T-helper 2 cell treated with Interferon-gamma antibody and Interleukin-4, amounts not matched to agents 5 μg/mL and 100 μg/mL, for 36 hours (primary cell): ENCODE data around the gene ZNF581.
A peak's percentile ranks its signal among the peaks of the same experiment; 100 is the strongest.

ENCODE experiments used
- DNase-seq: peaks from one replicate; pipeline ENCODE4 v3.0.0; 2021; ENCODE audit warnings: low spot score
- H3K27ac Mint-ChIP-seq: one replicate; pipeline ENCODE4 v1.8.0; 2021; ENCODE audit warnings: mild to moderate bottlenecking, mixed read lengths
- H3K27me3 Mint-ChIP-seq: one replicate; pipeline ENCODE4 v1.8.0; 2021; ENCODE audit warnings: low read depth, mixed read lengths
- H3K36me3 Mint-ChIP-seq: one replicate; pipeline ENCODE4 v1.8.0; 2021; ENCODE audit warnings: low read depth, mixed read lengths
- H3K4me1 Mint-ChIP-seq: one replicate; pipeline ENCODE4 v1.8.0; 2021; ENCODE audit warnings: low read depth, mixed read lengths
- H3K4me3 Mint-ChIP-seq: one replicate; pipeline ENCODE4 v1.8.0; 2022; ENCODE audit warnings: mild to moderate bottlenecking, moderate library complexity, mixed read lengths
- H3K9me3 Mint-ChIP-seq: one replicate; pipeline ENCODE4 v1.8.0; 2021; ENCODE audit warnings: mixed read lengths

The ZNF581 gene

DNA sequence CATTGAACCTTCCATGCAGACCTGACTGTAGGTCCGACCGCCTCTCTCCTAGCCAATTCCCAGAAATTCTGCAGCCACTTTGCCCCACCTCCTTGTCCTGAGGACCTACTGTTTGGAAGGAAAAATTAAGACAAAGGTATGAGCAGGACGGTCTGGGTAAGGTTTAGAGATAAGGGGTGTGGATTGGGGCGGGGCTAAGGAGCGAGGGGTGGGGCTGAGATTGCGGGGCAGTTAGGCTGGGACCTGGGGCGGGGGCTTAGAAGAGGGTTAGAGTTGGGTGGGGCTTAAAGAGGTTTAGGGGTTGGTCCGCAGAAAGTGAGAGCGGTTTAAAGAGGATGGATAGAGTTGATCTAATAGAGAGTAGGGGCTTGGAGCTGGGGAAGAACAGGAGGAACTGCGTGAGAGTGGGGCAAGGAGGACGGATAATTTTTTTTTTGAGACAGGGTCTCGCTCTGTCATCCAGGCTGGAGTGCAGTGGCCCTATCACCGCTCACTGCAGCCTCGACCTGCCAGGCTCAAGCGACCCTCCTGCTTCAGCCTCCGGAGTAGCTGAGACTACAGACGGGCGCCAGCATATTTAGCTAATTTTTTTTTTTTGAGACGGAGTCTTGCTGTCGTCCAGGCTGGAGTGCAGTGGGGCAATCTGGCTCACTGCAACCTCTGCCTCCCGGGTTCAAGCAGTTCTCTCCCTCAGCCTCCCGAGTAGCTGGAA, 39.7 kb upstream of the ZNF581 start:
- Mint-ChIP-seq H3K27me3 (no peaks in the 10 kb centered on the region), H3K4me3 (peak overlapping the region; percentile 47), H3K36me3 (peaks cover 22% of the 10 kb centered on the region), H3K4me1 (peaks cover 40% of the 10 kb centered on the region), H3K9me3 (no peaks in the 10 kb centered on the region), H3K27ac (no peak overlapping the region)
- no peak for DNase-seq

DNA sequence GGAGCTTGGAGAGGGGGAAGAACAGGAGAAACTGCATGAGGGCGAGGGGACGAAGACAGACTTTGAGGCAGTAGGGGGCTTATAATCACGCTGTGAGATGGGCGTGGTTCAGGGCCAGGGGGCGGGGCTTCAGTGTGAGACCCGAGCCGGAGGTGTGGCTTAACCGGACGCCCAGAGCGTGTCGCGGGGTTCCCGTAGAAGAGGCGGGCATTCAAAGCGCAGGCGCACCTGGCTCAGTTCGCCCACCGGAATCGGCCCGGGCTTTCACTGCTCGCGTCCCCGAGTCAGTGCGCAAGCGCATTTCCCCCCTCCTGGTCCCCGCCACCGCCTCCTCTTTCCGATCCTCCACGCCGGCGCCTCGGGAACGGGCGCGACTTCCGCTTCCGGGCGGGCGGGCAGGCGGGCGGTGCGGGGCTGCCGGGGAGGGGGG, 38.2 kb upstream of the ZNF581 start:
- Mint-ChIP-seq H3K27ac (peak overlapping the region; percentile 95), H3K36me3 (peaks cover 30% of the 10 kb centered on the region), H3K27me3 (no peaks in the 10 kb centered on the region), H3K9me3 (no peaks in the 10 kb centered on the region), H3K4me3 (peak overlapping the region; percentile 83), H3K4me1 (peaks cover 38% of the 10 kb centered on the region)
- DNase-seq, result peak; percentile 100

DNA sequence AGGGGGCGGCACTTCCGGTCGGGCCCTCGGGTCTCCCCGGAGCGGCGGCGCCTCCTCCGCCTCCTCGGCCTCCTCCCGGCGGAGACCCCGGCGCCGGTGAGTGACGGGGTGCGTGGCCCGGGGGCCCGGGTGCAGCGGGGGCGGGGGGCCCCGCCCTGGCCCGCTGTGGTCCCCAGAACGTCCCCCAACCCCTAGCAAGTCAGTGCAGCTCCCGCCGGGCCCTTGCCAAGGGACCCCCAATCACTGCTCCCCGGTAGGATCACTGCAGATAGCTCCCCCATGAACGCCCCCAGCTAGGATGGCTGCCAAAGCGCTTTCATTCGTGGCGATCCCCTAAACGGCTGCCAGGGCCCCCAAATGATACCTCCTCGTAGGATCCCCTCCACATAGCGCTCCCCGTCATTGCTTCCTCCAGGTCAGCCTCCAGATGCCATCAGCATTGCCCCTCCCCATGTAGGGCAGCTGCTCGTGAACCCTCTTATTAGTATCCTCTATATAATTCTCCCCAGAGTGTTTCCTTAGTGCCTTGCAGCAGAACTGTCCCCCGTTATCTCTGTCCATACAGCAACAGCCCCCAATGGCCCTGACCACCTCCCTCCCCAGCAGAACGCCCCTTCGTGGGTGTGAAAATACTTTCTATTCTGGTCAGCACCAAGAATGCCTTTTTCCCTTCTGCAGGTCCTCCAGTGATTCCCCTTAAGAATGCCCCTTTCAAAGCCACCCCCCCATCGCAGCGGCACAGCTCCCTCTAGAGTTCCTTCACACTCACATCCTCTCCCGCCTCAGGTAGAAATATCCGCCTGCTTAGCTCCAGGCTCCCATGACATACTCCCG, 37.6 kb upstream of the ZNF581 start, which contains the start of gene ZNF865:
Gene ZNF865, plus strand, starts transcription at position 11 of the 834 bp plus-strand sequence. CDS start 7,972 bp downstream, outside the sequence.
- peak within 1 kb of the TSS; percentile 93 for H3K4me3 Mint-ChIP-seq
- peaks cover 34% of the 10 kb centered on the region for H3K36me3 Mint-ChIP-seq
- peak; percentile 71 for DNase-seq
- H3K9me3 Mint-ChIP-seq, result no peaks in the 10 kb centered on the region
- H3K4me1 Mint-ChIP-seq, result peaks cover 40% of the 10 kb centered on the region
- peak within 1 kb of the TSS; percentile 95 for H3K27ac Mint-ChIP-seq
- no peaks in the 10 kb centered on the region for H3K27me3 Mint-ChIP-seq

DNA sequence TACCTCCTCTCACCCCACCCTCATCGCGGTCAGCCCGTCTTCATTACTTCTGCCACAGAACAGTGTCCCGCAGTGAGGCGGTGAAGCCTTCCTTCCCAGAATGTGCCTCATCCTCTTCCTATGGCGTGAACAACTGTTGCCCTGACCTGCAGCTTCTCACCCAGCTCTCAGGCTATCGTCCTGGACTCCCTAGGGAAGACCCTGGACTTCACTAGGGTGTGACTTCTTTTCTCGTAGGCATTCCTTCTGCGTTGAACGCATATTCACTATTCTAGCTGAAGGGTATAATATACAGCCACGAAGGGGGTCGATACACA, 37.0 kb upstream of the ZNF581 start:
- H3K4me1 Mint-ChIP-seq, result peaks cover 34% of the 10 kb centered on the region
- H3K9me3 Mint-ChIP-seq, result no peaks in the 10 kb centered on the region
- H3K27me3 Mint-ChIP-seq, result no peaks in the 10 kb centered on the region
- H3K4me3 Mint-ChIP-seq, result peak overlapping the region; percentile 93
- no peak for DNase-seq
- H3K27ac Mint-ChIP-seq, result peak overlapping the region; percentile 94
- peaks cover 35% of the 10 kb centered on the region for H3K36me3 Mint-ChIP-seq

DNA sequence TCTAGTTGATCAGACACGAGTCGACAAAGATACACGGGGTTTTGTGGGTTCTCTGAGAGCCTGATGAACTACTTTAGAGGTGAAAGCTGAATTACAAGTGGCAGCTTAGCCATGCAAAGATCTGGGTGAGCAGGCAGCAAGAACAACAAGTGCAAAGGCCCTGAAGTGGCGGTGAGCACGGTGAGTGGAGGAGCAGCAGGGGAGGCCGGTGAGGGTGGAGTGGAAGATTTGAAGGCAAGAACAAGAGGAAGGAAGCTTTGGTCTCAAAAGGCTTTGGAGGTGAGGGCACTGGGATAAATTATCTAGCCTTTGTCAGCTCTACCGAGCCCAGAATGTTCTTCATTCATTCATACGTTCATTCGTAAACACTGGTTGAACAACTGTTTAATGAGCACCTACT, 36.6 kb upstream of the ZNF581 start:
- Mint-ChIP-seq H3K36me3 (peaks cover 35% of the 10 kb centered on the region), H3K4me1 (peaks cover 31% of the 10 kb centered on the region)

DNA sequence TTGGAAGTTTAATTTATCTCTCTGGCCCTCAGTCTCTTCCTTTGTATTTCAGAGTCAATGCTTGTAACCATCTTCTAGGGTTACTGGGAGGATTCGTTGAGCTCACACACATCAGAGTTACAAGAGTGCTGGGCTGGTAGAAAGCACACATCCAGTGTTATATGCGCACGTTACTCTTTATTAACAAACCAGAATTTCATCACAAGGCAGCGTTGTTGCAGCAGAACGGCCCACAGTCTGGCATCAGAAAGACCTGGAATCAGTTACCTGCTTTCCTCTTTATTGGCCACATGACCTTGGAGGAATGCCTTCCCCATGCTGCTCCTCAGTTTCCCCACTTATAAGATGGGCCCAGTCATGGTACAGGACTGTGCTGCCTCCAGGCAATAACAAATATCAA, 34.1 kb upstream of the ZNF581 start:
- Mint-ChIP-seq H3K27me3 (no peaks in the 10 kb centered on the region), H3K4me1 (peaks cover 26% of the 10 kb centered on the region), H3K4me3 (no peak overlapping the region), H3K36me3 (peaks cover 33% of the 10 kb centered on the region), H3K9me3 (no peaks in the 10 kb centered on the region), H3K27ac (no peak overlapping the region)
- no peak for DNase-seq

More for the DNA sequence above, 36.6 kb upstream of the ZNF581 start:
- Mint-ChIP-seq H3K27me3 (no peaks in the 10 kb centered on the region), H3K9me3 (no peaks in the 10 kb centered on the region), H3K4me3 (peak overlapping the region; percentile 93), H3K27ac (peak overlapping the region; percentile 12)
- DNase-seq, result no peak

DNA sequence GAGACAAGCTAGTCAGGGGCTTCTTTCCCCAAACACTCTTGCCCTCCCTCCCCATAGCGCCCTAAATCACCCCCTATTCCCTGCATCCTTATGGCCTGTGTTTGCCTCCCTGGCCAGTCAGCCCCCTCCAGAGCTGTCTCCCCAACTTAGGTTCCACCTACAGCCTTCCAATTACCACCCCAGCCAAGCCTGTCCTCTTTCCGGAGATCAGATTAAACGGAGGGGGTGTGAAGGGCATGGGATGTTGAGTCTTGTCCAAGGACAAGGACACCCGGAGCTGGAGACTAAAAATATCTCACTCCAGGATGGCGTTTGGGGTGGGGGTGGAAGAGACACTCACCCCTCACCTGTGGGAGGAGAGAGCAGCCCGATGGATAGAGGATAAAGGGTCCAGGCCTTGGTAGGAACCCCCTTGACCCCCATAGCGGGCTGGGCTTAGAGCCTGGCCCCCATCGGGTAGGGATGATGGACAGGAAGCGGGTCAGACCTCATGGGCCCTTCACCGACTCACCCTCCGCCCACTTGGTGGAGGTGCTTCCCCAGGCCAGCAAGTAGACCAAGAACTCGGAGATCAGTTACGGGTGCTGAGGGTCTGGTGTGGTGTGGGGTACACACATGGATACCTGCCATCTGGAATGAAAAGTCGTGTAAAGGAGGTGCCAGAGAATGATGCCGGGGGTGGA, 32.0 kb upstream of the ZNF581 start:
- H3K4me3 Mint-ChIP-seq, result no peak overlapping the region
- peaks cover 16% of the 10 kb centered on the region for H3K4me1 Mint-ChIP-seq
- peaks cover 33% of the 10 kb centered on the region for H3K36me3 Mint-ChIP-seq

DNA sequence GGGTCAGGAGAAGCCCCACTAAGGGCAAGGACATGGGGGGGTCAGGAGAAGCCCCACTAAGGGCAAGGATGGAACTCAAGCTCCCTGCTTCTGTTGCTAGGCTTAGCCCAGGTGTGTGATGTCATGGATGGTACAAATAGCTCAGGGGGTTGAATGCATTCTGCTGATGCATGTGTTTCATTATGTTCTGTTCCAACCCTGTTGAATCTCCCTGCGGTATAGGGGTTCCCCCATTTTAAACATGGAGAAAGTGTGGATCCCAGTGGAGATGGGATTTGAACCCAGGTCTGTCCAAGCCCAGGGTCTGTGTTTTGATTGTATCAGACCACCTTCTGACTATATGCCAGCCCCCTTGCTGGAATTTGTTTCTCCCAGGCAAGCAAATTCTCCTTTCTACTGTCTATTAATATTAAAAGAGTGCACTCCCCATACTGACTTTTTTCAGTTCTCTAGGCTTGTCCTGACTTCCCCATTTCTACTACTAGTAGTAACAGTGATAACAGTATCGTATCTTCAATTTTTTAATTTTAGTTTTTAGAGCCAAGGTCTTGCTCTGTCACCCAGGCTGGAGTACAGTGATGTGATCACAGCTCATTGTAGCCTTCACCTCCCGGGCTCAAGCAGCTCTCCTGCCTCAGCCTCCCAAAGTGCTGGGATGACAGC, 31.3 kb upstream of the ZNF581 start:
- H3K9me3 Mint-ChIP-seq, result no peaks in the 10 kb centered on the region
- H3K27ac Mint-ChIP-seq, result no peak overlapping the region
- H3K4me3 Mint-ChIP-seq, result no peak overlapping the region
- peaks cover 9% of the 10 kb centered on the region for H3K4me1 Mint-ChIP-seq
- H3K27me3 Mint-ChIP-seq, result no peaks in the 10 kb centered on the region
- no peak for DNase-seq
- H3K36me3 Mint-ChIP-seq, result peaks cover 31% of the 10 kb centered on the region

More for the DNA sequence above, 32.0 kb upstream of the ZNF581 start:
- H3K27ac Mint-ChIP-seq, result peak overlapping the region; percentile 27
- no peaks in the 10 kb centered on the region for H3K9me3 Mint-ChIP-seq
- H3K27me3 Mint-ChIP-seq, result no peaks in the 10 kb centered on the region
- no peak for DNase-seq

DNA sequence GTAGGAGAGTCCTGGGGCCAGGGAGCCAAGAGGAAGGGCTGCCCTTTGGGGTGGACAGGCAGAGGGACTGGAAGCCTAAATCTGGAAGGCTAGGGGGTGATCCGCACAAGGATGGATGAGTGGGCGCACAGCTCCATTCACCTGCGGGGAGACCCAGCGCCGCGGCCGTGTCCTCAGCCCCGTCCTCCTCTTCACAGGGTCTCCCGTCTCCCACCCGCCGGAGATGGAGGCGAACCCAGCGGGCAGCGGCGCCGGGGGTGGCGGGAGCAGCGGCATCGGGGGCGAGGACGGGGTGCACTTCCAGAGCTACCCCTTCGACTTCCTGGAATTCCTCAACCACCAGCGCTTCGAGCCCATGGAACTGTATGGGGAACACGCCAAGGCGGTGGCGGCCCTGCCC, 30.1 kb upstream of the ZNF581 start:
- H3K27ac Mint-ChIP-seq, result no peak overlapping the region

DNA sequence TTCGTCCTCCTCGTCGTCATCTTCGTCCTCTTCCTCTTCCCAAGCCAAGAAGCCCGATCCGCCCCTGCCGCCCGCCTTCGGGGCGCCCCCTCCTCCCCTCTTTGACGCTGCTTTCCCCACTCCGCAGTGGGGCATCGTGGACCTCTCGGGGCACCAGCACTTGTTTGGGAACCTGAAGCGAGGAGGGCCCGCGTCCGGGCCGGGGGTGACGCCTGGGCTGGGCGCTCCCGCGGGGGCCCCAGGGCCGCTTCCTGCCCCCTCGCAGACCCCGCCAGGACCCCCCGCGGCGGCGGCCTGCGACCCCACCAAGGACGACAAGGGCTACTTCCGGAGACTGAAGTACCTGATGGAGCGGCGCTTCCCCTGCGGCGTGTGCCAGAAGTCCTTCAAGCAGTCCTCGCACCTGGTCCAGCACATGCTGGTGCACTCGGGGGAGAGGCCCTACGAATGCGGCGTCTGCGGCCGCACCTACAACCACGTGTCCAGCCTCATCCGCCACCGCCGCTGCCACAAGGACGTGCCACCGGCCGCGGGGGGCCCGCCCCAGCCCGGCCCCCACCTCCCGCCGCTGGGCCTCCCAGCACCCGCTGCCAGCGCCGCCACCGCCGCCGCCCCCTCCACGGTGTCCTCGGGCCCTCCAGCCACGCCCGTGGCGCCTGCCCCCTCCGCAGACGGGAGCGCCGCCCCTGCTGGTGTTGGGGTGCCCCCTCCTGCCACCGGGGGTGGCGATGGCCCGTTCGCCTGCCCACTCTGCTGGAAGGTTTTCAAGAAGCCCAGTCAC, 29.3 kb upstream of the ZNF581 start:
- Mint-ChIP-seq H3K36me3 (peaks cover 29% of the 10 kb centered on the region), H3K4me3 (no peak overlapping the region), H3K27ac (no peak overlapping the region), H3K4me1 (peaks cover 2% of the 10 kb centered on the region), H3K27me3 (no peaks in the 10 kb centered on the region), H3K9me3 (no peaks in the 10 kb centered on the region)
- no peak for DNase-seq

More for the DNA sequence above, 30.1 kb upstream of the ZNF581 start:
- H3K4me1 Mint-ChIP-seq, result peaks cover 4% of the 10 kb centered on the region
- DNase-seq, result no peak
- H3K9me3 Mint-ChIP-seq, result no peaks in the 10 kb centered on the region
- no peak overlapping the region for H3K4me3 Mint-ChIP-seq
- peaks cover 31% of the 10 kb centered on the region for H3K36me3 Mint-ChIP-seq
- no peaks in the 10 kb centered on the region for H3K27me3 Mint-ChIP-seq

DNA sequence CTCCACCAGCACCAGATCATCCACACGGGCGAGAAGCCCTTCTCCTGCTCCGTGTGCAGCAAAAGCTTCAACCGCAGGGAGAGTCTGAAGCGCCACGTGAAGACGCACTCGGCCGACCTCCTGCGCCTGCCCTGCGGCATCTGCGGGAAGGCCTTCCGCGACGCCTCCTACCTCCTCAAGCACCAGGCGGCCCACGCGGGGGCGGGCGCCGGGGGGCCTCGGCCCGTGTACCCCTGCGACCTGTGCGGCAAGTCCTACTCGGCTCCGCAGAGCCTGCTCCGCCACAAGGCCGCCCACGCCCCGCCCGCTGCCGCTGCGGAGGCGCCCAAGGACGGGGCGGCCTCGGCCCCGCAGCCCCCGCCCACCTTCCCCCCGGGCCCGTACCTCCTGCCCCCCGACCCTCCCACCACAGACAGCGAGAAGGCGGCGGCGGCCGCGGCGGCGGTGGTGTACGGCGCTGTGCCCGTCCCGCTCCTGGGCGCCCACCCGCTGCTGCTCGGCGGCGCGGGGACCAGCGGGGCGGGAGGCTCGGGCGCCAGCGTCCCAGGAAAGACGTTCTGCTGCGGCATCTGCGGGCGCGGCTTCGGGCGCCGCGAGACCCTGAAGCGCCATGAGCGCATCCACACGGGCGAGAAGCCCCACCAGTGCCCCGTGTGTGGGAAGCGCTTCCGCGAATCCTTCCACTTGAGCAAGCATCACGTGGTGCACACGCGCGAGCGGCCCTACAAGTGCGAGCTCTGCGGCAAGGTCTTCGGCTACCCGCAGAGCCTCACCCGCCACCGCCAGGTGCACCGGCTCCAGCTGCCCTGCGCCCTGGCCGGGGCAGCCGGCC, 28.5 kb upstream of the ZNF581 start:
- Mint-ChIP-seq H3K9me3 (no peaks in the 10 kb centered on the region), H3K27me3 (no peaks in the 10 kb centered on the region), H3K4me1 (peaks cover 2% of the 10 kb centered on the region), H3K27ac (no peak overlapping the region), H3K36me3 (peaks cover 22% of the 10 kb centered on the region), H3K4me3 (no peak overlapping the region)
- no peak for DNase-seq

DNA sequence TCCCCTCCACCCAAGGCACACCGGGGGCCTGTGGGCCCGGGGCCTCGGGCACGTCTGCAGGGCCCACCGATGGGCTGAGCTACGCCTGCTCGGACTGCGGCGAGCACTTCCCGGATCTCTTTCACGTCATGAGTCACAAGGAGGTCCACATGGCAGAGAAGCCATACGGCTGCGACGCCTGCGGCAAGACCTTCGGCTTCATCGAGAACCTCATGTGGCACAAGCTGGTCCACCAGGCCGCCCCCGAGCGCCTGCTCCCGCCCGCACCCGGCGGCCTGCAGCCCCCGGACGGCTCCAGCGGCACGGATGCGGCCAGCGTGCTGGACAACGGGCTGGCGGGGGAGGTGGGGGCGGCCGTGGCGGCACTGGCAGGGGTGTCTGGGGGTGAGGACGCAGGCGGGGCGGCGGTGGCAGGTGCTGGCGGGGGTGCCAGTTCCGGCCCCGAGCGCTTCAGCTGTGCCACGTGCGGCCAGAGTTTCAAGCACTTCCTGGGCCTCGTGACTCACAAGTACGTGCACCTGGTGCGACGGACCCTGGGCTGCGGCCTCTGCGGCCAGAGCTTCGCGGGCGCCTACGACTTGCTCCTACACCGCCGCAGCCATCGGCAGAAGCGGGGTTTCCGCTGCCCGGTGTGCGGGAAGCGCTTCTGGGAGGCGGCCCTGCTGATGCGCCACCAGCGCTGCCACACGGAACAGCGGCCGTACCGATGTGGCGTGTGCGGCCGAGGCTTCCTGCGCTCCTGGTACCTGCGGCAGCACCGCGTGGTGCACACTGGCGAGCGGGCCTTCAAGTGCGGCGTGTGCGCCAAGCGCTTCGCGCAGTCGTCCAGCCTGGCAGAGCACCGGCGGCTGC, 27.7 kb upstream of the ZNF581 start:
- no peak for DNase-seq
- no peaks in the 10 kb centered on the region for H3K27me3 Mint-ChIP-seq
- H3K4me3 Mint-ChIP-seq, result no peak overlapping the region
- H3K27ac Mint-ChIP-seq, result no peak overlapping the region
- H3K9me3 Mint-ChIP-seq, result no peaks in the 10 kb centered on the region
- H3K4me1 Mint-ChIP-seq, result peaks cover 5% of the 10 kb centered on the region
- peaks cover 24% of the 10 kb centered on the region for H3K36me3 Mint-ChIP-seq
